HUES64 (cell line): ENCODE measurements around the gene RETN.

Source experiments
- H3K27ac ChIP-seq: 2 replicates; pipeline ENCODE4 v1.7.0; 2013; ENCODE audit warnings: low read depth, low read length, inconsistent platforms
- H3K27me3 ChIP-seq: 2 replicates; pipeline ENCODE4 v1.6.1; 2013; ENCODE audit warnings: mild to moderate bottlenecking, low read length; ENCODE audit not compliant: insufficient read depth
- H3K36me3 ChIP-seq: 2 replicates; pipeline ENCODE4 v1.6.1; 2013; ENCODE audit warnings: mild to moderate bottlenecking, low read length; ENCODE audit not compliant: insufficient read depth
- H3K4me1 ChIP-seq: 2 replicates; pipeline ENCODE4 v1.6.1; 2013; ENCODE audit warnings: mild to moderate bottlenecking, low read length, moderate library complexity; ENCODE audit not compliant: insufficient read depth
- H3K4me3 ChIP-seq: 2 replicates; pipeline ENCODE4 v1.5.1; 2013; ENCODE audit warnings: mild to moderate bottlenecking, low read length, moderate library complexity
- H3K9ac ChIP-seq: 2 replicates; pipeline ENCODE4 v1.6.1; 2013; ENCODE audit warnings: mild to moderate bottlenecking, low read depth, low read length
- H3K9me3 ChIP-seq: 2 replicates; pipeline ENCODE4 v1.6.1; 2013; ENCODE audit warnings: low read depth, low read length; ENCODE audit not compliant: insufficient read depth
- WGBS: fragments of 150-250, 120-280 bp; methylation state at CpG from one replicate; pipeline ENCODE4 v1.1.7; 2013; ENCODE audit warnings: missing lambda C conversion rate; 5-methylcytosine and 5-hydroxymethylcytosine counted together

Gene RETN

GRCh38 chr19:7691497-7691896, 22.6 kb downstream of the RETN start:
- Histone ChIP-seq H3K4me3 (no peak overlapping the region), H3K4me1 (no peaks in the 10 kb centered on the region), H3K9me3 (no peaks in the 10 kb centered on the region), H3K36me3 (no peaks in the 10 kb centered on the region), H3K27ac (no peak overlapping the region), H3K9ac (no peak overlapping the region), H3K27me3 (no peaks in the 10 kb centered on the region)

- no peak overlapping the region for H3K4me3 ChIP-seq
- H3K9ac ChIP-seq = no peak overlapping the region
- H3K36me3 ChIP-seq = no peaks in the 10 kb centered on the region
- no peak overlapping the region for H3K27ac ChIP-seq
- WGBS = 52% methylated on average over 13 of the region's 13 CpGs
- H3K27me3 ChIP-seq = no peaks in the 10 kb centered on the region
- H3K4me1 ChIP-seq = no peaks in the 10 kb centered on the region
- H3K9me3 ChIP-seq = no peaks in the 10 kb centered on the region
Observed at GRCh38 chr19:7692417-7693088, 23.7 kb downstream of the RETN start.

- H3K9me3 ChIP-seq = no peaks in the 10 kb centered on the region
- H3K27ac ChIP-seq = no peak overlapping the region
- no peak overlapping the region for H3K9ac ChIP-seq
- H3K4me1 ChIP-seq = no peaks in the 10 kb centered on the region
- no peaks in the 10 kb centered on the region for H3K27me3 ChIP-seq
- 87% methylated on average over 3 of the region's 4 CpGs for WGBS
- no peak overlapping the region for H3K4me3 ChIP-seq
- H3K36me3 ChIP-seq = no peaks in the 10 kb centered on the region
Observed at GRCh38 chr19:7694499-7694898, 25.6 kb downstream of the RETN start.

GRCh38 chr19:7697721-7698287, 29.0 kb downstream of the RETN start:
- no peaks in the 10 kb centered on the region for H3K27me3 ChIP-seq
- H3K4me3 ChIP-seq = no peak overlapping the region
- H3K27ac ChIP-seq = no peak overlapping the region
- no peak overlapping the region for H3K9ac ChIP-seq
- H3K9me3 ChIP-seq = no peaks in the 10 kb centered on the region
- H3K4me1 ChIP-seq = no peaks in the 10 kb centered on the region
- no peaks in the 10 kb centered on the region for H3K36me3 ChIP-seq
- 64% methylated on average over 10 of the region's 10 CpGs for WGBS

GRCh38 chr19:7698583-7698982, 29.7 kb downstream of the RETN start:
- no peak overlapping the region for H3K4me3 ChIP-seq
- H3K9me3 ChIP-seq = no peaks in the 10 kb centered on the region
- WGBS = 56% methylated on average over 11 of the region's 11 CpGs
- H3K9ac ChIP-seq = no peak overlapping the region
- H3K36me3 ChIP-seq = no peaks in the 10 kb centered on the region
- no peaks in the 10 kb centered on the region for H3K27me3 ChIP-seq
- H3K4me1 ChIP-seq = no peaks in the 10 kb centered on the region
- no peak overlapping the region for H3K27ac ChIP-seq

- no peaks in the 10 kb centered on the region for H3K9me3 ChIP-seq
- no peaks in the 10 kb centered on the region for H3K27me3 ChIP-seq
- 53% methylated on average over 2 of the region's 2 CpGs for WGBS
- H3K4me1 ChIP-seq = no peaks in the 10 kb centered on the region
- no peak overlapping the region for H3K27ac ChIP-seq
- H3K9ac ChIP-seq = no peak overlapping the region
- H3K36me3 ChIP-seq = no peaks in the 10 kb centered on the region
- no peak overlapping the region for H3K4me3 ChIP-seq
Observed at GRCh38 chr19:7699003-7699402, 30.2 kb downstream of the RETN start.

GRCh38 chr19:7699417-7700401, 30.9 kb downstream of the RETN start:
- H3K27ac ChIP-seq = no peak overlapping the region
- H3K36me3 ChIP-seq = no peaks in the 10 kb centered on the region
- no peak overlapping the region for H3K9ac ChIP-seq
- no peaks in the 10 kb centered on the region for H3K27me3 ChIP-seq
- H3K9me3 ChIP-seq = no peaks in the 10 kb centered on the region
- no peak overlapping the region for H3K4me3 ChIP-seq
- WGBS = 80% methylated on average over 14 of the region's 15 CpGs
- H3K4me1 ChIP-seq = no peaks in the 10 kb centered on the region

- Histone ChIP-seq H3K4me3 (no peak overlapping the region), H3K9me3 (no peaks in the 10 kb centered on the region), H3K27me3 (no peaks in the 10 kb centered on the region), H3K27ac (no peak overlapping the region), H3K4me1 (no peaks in the 10 kb centered on the region), H3K9ac (no peak overlapping the region), H3K36me3 (no peaks in the 10 kb centered on the region)
- WGBS = 93% methylated on average over 12 of the region's 12 CpGs
Observed at GRCh38 chr19:7701049-7701653, 32.3 kb downstream of the RETN start.

- no peaks in the 10 kb centered on the region for H3K9me3 ChIP-seq
- 71% methylated on average over 19 of the region's 20 CpGs for WGBS
- no peak within 1 kb of the TSS for H3K27ac ChIP-seq
- H3K27me3 ChIP-seq = no peaks in the 10 kb centered on the region
- no peak within 1 kb of the TSS for H3K9ac ChIP-seq
- no peak within 1 kb of the TSS for H3K4me3 ChIP-seq
- no peaks in the 10 kb centered on the region for H3K4me1 ChIP-seq
- no peaks in the 10 kb centered on the region for H3K36me3 ChIP-seq
Observed at GRCh38 chr19:7701654-7702457, 33.0 kb downstream of the RETN start, which contains the start of gene FCER2. Gene FCER2 (minus strand): TSS chr19:7702131. CDS start chr19:7699760, 2,371 bp downstream.

GRCh38 chr19:7703332-7703731, 34.5 kb downstream of the RETN start:
- Histone ChIP-seq H3K9me3 (no peaks in the 10 kb centered on the region), H3K4me3 (no peak overlapping the region), H3K27me3 (no peaks in the 10 kb centered on the region), H3K36me3 (no peaks in the 10 kb centered on the region), H3K27ac (no peak overlapping the region), H3K4me1 (no peaks in the 10 kb centered on the region), H3K9ac (no peak overlapping the region)
- 78% methylated on average over 8 of the region's 8 CpGs for WGBS
